Neural progenitor cell (in vitro differentiated cells): ENCODE data around the gene SLC43A2.

Experiments
- EZH2 ChIP-seq: fragments of 200-600 bp; sonication (generic); IDR thresholded peaks from 2 replicates; pipeline ENCODE4 v1.6.1; 2017; ENCODE audit warnings: antibody characterized with exemption, mild to moderate bottlenecking, moderate library complexity
- TF ChIP-seq, protein P1 (sequence below): fragments of 200-600 bp; sonication (generic); IDR thresholded peaks from 2 replicates; pipeline ENCODE4 v1.5.1; 2017; ENCODE audit warnings: antibody characterized with exemption, mild to moderate bottlenecking

- no peak for TF ChIP-seq EZH2
- TF ChIP-seq, protein P1, sequence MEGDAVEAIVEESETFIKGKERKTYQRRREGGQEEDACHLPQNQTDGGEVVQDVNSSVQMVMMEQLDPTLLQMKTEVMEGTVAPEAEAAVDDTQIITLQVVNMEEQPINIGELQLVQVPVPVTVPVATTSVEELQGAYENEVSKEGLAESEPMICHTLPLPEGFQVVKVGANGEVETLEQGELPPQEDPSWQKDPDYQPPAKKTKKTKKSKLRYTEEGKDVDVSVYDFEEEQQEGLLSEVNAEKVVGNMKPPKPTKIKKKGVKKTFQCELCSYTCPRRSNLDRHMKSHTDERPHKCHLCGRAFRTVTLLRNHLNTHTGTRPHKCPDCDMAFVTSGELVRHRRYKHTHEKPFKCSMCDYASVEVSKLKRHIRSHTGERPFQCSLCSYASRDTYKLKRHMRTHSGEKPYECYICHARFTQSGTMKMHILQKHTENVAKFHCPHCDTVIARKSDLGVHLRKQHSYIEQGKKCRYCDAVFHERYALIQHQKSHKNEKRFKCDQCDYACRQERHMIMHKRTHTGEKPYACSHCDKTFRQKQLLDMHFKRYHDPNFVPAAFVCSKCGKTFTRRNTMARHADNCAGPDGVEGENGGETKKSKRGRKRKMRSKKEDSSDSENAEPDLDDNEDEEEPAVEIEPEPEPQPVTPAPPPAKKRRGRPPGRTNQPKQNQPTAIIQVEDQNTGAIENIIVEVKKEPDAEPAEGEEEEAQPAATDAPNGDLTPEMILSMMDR = no peak
These were observed 75.7 kb downstream of the SLC43A2 start for GRCh38 chr17:1552932-1553331.
